HL-60 (cell line): ENCODE data around the gene INSC.

Experiments used
- POLR2AphosphoS5 ChIP-seq: IDR thresholded peaks from 2 replicates; pipeline ENCODE4 v1.6.1; 2012; ENCODE audit warnings: low read depth
- SPI1 ChIP-seq: IDR thresholded peaks from 2 replicates; pipeline ENCODE4 v1.6.1; 2012; ENCODE audit warnings: low read depth, mild to moderate bottlenecking, borderline replicate concordance
- TF ChIP-seq, protein P1 (sequence below): IDR thresholded peaks from one replicate; pipeline ENCODE4 v1.5.1; 2011; ENCODE audit warnings: low read length, control low read depth, inconsistent platforms; ENCODE audit not compliant: insufficient read depth
- TF ChIP-seq, protein P2 (sequence below): IDR thresholded peaks from 2 replicates; pipeline ENCODE4 v1.6.1; 2012; ENCODE audit warnings: low read depth; ENCODE audit not compliant: insufficient replicate concordance

DNA sequence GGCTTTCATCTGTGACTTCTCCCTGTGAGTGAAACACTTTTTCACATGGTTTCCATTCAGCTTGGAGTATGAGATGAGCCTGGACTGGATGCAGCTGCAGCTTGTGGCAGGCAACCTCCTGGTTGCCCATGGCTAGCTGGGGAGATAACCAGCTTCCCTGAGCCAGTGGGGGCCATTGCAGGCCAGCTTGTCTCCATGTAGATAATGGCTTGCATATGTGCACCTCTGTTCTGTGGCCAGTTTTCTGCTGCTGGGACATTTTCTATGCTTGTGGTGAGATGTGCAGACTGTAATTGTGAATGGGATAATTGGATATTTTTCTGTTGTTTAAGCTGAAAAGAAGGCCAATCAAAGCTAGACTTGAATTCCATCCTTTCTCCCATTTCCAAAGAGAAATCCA lies 38.5 kb downstream of the INSC start:
- TF ChIP-seq, protein P1, sequence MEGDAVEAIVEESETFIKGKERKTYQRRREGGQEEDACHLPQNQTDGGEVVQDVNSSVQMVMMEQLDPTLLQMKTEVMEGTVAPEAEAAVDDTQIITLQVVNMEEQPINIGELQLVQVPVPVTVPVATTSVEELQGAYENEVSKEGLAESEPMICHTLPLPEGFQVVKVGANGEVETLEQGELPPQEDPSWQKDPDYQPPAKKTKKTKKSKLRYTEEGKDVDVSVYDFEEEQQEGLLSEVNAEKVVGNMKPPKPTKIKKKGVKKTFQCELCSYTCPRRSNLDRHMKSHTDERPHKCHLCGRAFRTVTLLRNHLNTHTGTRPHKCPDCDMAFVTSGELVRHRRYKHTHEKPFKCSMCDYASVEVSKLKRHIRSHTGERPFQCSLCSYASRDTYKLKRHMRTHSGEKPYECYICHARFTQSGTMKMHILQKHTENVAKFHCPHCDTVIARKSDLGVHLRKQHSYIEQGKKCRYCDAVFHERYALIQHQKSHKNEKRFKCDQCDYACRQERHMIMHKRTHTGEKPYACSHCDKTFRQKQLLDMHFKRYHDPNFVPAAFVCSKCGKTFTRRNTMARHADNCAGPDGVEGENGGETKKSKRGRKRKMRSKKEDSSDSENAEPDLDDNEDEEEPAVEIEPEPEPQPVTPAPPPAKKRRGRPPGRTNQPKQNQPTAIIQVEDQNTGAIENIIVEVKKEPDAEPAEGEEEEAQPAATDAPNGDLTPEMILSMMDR, result no peak
- TF ChIP-seq POLR2AphosphoS5 (no peak), SPI1 (no peak)
- TF ChIP-seq, protein P2, sequence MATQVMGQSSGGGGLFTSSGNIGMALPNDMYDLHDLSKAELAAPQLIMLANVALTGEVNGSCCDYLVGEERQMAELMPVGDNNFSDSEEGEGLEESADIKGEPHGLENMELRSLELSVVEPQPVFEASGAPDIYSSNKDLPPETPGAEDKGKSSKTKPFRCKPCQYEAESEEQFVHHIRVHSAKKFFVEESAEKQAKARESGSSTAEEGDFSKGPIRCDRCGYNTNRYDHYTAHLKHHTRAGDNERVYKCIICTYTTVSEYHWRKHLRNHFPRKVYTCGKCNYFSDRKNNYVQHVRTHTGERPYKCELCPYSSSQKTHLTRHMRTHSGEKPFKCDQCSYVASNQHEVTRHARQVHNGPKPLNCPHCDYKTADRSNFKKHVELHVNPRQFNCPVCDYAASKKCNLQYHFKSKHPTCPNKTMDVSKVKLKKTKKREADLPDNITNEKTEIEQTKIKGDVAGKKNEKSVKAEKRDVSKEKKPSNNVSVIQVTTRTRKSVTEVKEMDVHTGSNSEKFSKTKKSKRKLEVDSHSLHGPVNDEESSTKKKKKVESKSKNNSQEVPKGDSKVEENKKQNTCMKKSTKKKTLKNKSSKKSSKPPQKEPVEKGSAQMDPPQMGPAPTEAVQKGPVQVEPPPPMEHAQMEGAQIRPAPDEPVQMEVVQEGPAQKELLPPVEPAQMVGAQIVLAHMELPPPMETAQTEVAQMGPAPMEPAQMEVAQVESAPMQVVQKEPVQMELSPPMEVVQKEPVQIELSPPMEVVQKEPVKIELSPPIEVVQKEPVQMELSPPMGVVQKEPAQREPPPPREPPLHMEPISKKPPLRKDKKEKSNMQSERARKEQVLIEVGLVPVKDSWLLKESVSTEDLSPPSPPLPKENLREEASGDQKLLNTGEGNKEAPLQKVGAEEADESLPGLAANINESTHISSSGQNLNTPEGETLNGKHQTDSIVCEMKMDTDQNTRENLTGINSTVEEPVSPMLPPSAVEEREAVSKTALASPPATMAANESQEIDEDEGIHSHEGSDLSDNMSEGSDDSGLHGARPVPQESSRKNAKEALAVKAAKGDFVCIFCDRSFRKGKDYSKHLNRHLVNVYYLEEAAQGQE, result no peak
